Astrocyte (in vitro differentiated cells and primary cell): ENCODE measurements around the gene ADNP. TPM values are rescaled to one million over a fixed set of nuclear protein-coding genes. Genes with fewer than 3 reads are reported as not detected.

ENCODE experiments used
- DNase-seq: peaks from one replicate; pipeline ENCODE4 v3.0.0-alpha.2; 2010; ENCODE audit warnings: low read depth
- FAIRE-seq: peaks from 2 replicates; lab custom pipeline; 2011; peaks lifted over from hg19 to GRCh38; lab: Jason Lieb, UNC
- H2AFZ ChIP-seq: 2 replicates; pipeline ENCODE4 v1.6.0; 2012; ENCODE audit warnings: low read depth, low read length, inconsistent platforms
- H3K27ac ChIP-seq: 2 replicates; pipeline ENCODE4 v1.5.1; 2011; ENCODE audit warnings: low read depth, low read length, inconsistent platforms
- H3K27me3 ChIP-seq: 2 replicates; pipeline ENCODE4 v1.6.0; 2011; ENCODE audit warnings: low read length, inconsistent platforms; ENCODE audit not compliant: insufficient read depth
- H3K36me3 ChIP-seq: 2 replicates; pipeline ENCODE4 v1.5.1; 2011; ENCODE audit warnings: low read length, inconsistent platforms; ENCODE audit not compliant: insufficient read depth
- H3K4me1 ChIP-seq: 2 replicates; pipeline ENCODE4 v1.5.1; 2011; ENCODE audit warnings: low read length, inconsistent platforms; ENCODE audit not compliant: insufficient read depth
- H3K4me2 ChIP-seq: 2 replicates; pipeline ENCODE4 v1.6.0; 2012; ENCODE audit warnings: low read length, inconsistent platforms
- H3K4me3 ChIP-seq: 2 replicates; pipeline ENCODE4 v1.5.1; 2011; ENCODE audit warnings: low read depth, mild to moderate bottlenecking, low read length, inconsistent platforms; ENCODE audit not compliant: insufficient read depth
- H3K79me2 ChIP-seq: 2 replicates; pipeline ENCODE4 v1.6.0; 2012; ENCODE audit warnings: mild to moderate bottlenecking, low read length, inconsistent platforms; ENCODE audit not compliant: insufficient read depth
- H3K9ac ChIP-seq: 2 replicates; pipeline ENCODE4 v1.6.0; 2012; ENCODE audit warnings: mild to moderate bottlenecking, low read length, inconsistent platforms
- H3K9me3 ChIP-seq: 2 replicates; pipeline ENCODE4 v1.5.1; 2012; ENCODE audit warnings: low read depth, mild to moderate bottlenecking, low read length, inconsistent platforms; ENCODE audit not compliant: insufficient read depth
- H4K20me1 ChIP-seq: 2 replicates; pipeline ENCODE4 v1.6.0; 2012; ENCODE audit warnings: low read length, inconsistent platforms; ENCODE audit not compliant: insufficient read depth
- H3K27ac Mint-ChIP-seq: one replicate; pipeline ENCODE4 v1.8.0; 2021; ENCODE audit warnings: mild to moderate bottlenecking, mixed read lengths; ENCODE audit not compliant: unreplicated experiment
- H3K27me3 Mint-ChIP-seq: one replicate; pipeline ENCODE4 v1.8.0; 2021; ENCODE audit warnings: low read depth, mixed read lengths; ENCODE audit not compliant: unreplicated experiment
- H3K36me3 Mint-ChIP-seq: one replicate; pipeline ENCODE4 v1.8.0; 2021; ENCODE audit warnings: low read depth, mixed read lengths; ENCODE audit not compliant: unreplicated experiment
- H3K4me1 Mint-ChIP-seq: one replicate; pipeline ENCODE4 v1.8.0; 2021; ENCODE audit warnings: low read depth, mixed read lengths; ENCODE audit not compliant: unreplicated experiment
- H3K4me3 Mint-ChIP-seq: one replicate; pipeline ENCODE4 v1.8.0; 2021; ENCODE audit warnings: mild to moderate bottlenecking, moderate library complexity, mixed read lengths; ENCODE audit not compliant: unreplicated experiment
- H3K9me3 Mint-ChIP-seq: one replicate; pipeline ENCODE4 v1.8.0; 2021; ENCODE audit warnings: mild to moderate bottlenecking, mixed read lengths; ENCODE audit not compliant: unreplicated experiment
- CTCF ChIP-seq: IDR thresholded peaks from 2 replicates; pipeline ENCODE4 v1.5.1; 2011; ENCODE audit warnings: low read depth, mild to moderate bottlenecking, inconsistent platforms, low read length, moderate library complexity; ENCODE audit not compliant: insufficient read depth
- EZH2 ChIP-seq: IDR thresholded peaks from 2 replicates; pipeline ENCODE4 v1.6.1; 2012; ENCODE audit warnings: mild to moderate bottlenecking, low read length, inconsistent platforms; ENCODE audit not compliant: insufficient read depth
- total RNA-seq: library from RNA; stranded (reverse); gene quantifications from 2 replicates; pipeline ENCODE4 v1.2.1, GENCODE V29; 2021

ADNP gene
- total RNA-seq, 1 donor from 2014 or later = 72.1 TPM

GRCh38 chr20:50842821-50843220 lies 88.4 kb downstream of the ADNP start:
- no peaks in the 10 kb centered on the region for H3K9me3 Mint-ChIP-seq
- peaks cover 2% of the 10 kb centered on the region for H3K36me3 Mint-ChIP-seq
- H3K9ac ChIP-seq = no peak overlapping the region
- H3K27ac ChIP-seq = no peak overlapping the region
- H3K27ac Mint-ChIP-seq = no peak overlapping the region
- no peak for TF ChIP-seq EZH2
- TF ChIP-seq CTCF = no peak
- no peak overlapping the region for H3K4me2 ChIP-seq
- peaks cover 16% of the 10 kb centered on the region for H3K4me1 Mint-ChIP-seq
- no peaks in the 10 kb centered on the region for H3K36me3 ChIP-seq
- H3K27me3 ChIP-seq = no peaks in the 10 kb centered on the region
- no peaks in the 10 kb centered on the region for H3K9me3 ChIP-seq
- no peaks in the 10 kb centered on the region for H3K79me2 ChIP-seq
- H3K27me3 Mint-ChIP-seq = no peaks in the 10 kb centered on the region
- H2AFZ ChIP-seq = no peak overlapping the region
- H3K4me1 ChIP-seq = peaks cover 17% of the 10 kb centered on the region
- FAIRE-seq = no peak
- H3K4me3 ChIP-seq = no peak overlapping the region
- no peaks in the 10 kb centered on the region for H4K20me1 ChIP-seq
- DNase-seq = no peak
- no peak overlapping the region for H3K4me3 Mint-ChIP-seq

Other genes starting within 250 kb of the ADNP start
- gene RIPOR3, start 239.9 kb downstream of the ADNP start, total RNA-seq = 0.29 and 0.39 TPM in 2 replicates
- 10.1 and 13.1 TPM in 2 replicates for gene PARD6B, start 199.9 kb downstream of the ADNP start, total RNA-seq
- gene BCAS4, start 136.4 kb downstream of the ADNP start, total RNA-seq = 13.2 and 16.7 TPM in 2 replicates
- 57.9 and 63.4 TPM in 2 replicates for gene DPM1, start 27.1 kb upstream of the ADNP start, total RNA-seq
- gene MOCS3, start 27.4 kb upstream of the ADNP start, total RNA-seq = 5.8 and 6.3 TPM in 2 replicates
- 45.5 and 45.9 TPM in 2 replicates for gene KCNG1, start 91.7 kb upstream of the ADNP start, total RNA-seq